ENCODE results near the gene TLCD3B. TPM values are rescaled to one million over a fixed set of nuclear protein-coding genes. Genes with fewer than 3 reads are reported as not detected.

TLCD3B gene
- total and polyA plus RNA-seq, 9 of the 15 experiments (the other 6 are each of a cell fraction or from before 2014, with no cell fraction given) = 0.10 to 0.52 (median 0.23) TPM; not detected in 4

DNA sequence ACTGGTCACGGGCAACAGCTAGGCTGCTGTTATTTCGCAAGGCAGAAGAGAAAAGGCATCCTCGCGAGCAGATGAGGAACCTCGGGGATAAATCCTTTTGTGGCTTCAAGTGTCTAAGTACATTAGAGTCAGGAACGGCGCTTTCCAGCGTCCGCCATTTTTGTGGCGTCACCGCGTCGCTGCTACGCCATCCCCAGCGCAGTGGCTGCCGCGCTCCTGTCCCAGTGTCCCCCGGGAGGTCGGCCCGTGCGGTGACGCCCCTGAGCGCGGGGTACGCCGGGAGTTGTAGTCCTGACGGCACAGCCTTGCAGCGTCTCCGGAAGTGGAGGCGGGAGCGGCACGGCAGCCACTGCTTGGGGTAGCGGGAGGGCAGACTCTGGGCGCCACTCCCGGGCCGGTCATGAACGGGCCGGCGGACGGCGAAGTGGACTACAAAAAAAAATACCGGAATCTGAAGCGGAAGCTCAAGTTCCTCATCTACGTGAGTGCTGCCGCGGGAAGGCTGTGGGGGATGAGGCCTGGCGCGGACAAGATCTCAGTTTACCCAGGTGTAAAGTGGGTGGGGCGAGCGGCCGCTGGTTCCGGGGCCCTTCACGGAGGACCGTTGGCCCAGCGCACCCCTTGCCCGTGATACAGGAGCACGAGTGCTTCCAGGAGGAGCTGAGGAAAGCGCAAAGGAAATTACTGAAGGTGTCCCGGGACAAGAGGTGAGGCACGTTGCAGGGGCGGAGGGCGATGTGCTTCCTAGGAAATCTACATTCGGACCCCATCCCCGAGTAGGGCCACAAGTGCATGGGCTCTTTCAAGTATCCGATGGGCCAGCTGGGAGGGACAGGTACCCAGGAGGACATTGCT is 34.9 kb downstream of the TLCD3B start, which contains the start of gene INO80E (continued):
- TF ChIP-seq FOXO4 (CRISPR knock-in tag; IDR thresholded peaks at IDR 0.05) (no peak), MAFK (IDR thresholded peaks at IDR 0.05; ENCODE audit: low read length) (0 out of 2 replicates have a peak, but pooled peaks have one; percentile 19), ZNF780A (CRISPR knock-in tag; IDR thresholded peaks at IDR 0.05) (no peak), ZBTB9 (CRISPR knock-in tag; IDR thresholded peaks at IDR 0.05) (no peak), LCOR (CRISPR knock-in tag; IDR thresholded peaks at IDR 0.05) (no peak), XRCC5 (IDR thresholded peaks at IDR 0.05; ENCODE audit: low read depth, low read length) (no peak), RB1 (IDR thresholded peaks at IDR 0.05; ENCODE audit: low read depth) (peak; percentile 79; the same call in 1 of the 2 replicates), HDAC1 (IDR thresholded peaks at IDR 0.05) (0 out of 4 replicates have a peak, but pooled peaks of 1 of the 2 experiments have one; percentile 4), ESRRA (IDR thresholded peaks at IDR 0.05; ENCODE audit: borderline replicate concordance, low read depth) (peak; percentile 70; the same call in 1 of the 2 replicates), POLR2AphosphoS2 (IDR thresholded peaks at IDR 0.05; ENCODE audit: low read length) (no peak), SLC30A9 (CRISPR knock-in tag; IDR thresholded peaks at IDR 0.05) (no peak), TRIM28 (IDR thresholded peaks at IDR 0.05) (no peak), EWSR1 (IDR thresholded peaks at IDR 0.05; ENCODE audit: borderline replicate concordance, low read depth, partially characterized antibody) (no peak)
- TF ChIP-seq, protein P1, sequence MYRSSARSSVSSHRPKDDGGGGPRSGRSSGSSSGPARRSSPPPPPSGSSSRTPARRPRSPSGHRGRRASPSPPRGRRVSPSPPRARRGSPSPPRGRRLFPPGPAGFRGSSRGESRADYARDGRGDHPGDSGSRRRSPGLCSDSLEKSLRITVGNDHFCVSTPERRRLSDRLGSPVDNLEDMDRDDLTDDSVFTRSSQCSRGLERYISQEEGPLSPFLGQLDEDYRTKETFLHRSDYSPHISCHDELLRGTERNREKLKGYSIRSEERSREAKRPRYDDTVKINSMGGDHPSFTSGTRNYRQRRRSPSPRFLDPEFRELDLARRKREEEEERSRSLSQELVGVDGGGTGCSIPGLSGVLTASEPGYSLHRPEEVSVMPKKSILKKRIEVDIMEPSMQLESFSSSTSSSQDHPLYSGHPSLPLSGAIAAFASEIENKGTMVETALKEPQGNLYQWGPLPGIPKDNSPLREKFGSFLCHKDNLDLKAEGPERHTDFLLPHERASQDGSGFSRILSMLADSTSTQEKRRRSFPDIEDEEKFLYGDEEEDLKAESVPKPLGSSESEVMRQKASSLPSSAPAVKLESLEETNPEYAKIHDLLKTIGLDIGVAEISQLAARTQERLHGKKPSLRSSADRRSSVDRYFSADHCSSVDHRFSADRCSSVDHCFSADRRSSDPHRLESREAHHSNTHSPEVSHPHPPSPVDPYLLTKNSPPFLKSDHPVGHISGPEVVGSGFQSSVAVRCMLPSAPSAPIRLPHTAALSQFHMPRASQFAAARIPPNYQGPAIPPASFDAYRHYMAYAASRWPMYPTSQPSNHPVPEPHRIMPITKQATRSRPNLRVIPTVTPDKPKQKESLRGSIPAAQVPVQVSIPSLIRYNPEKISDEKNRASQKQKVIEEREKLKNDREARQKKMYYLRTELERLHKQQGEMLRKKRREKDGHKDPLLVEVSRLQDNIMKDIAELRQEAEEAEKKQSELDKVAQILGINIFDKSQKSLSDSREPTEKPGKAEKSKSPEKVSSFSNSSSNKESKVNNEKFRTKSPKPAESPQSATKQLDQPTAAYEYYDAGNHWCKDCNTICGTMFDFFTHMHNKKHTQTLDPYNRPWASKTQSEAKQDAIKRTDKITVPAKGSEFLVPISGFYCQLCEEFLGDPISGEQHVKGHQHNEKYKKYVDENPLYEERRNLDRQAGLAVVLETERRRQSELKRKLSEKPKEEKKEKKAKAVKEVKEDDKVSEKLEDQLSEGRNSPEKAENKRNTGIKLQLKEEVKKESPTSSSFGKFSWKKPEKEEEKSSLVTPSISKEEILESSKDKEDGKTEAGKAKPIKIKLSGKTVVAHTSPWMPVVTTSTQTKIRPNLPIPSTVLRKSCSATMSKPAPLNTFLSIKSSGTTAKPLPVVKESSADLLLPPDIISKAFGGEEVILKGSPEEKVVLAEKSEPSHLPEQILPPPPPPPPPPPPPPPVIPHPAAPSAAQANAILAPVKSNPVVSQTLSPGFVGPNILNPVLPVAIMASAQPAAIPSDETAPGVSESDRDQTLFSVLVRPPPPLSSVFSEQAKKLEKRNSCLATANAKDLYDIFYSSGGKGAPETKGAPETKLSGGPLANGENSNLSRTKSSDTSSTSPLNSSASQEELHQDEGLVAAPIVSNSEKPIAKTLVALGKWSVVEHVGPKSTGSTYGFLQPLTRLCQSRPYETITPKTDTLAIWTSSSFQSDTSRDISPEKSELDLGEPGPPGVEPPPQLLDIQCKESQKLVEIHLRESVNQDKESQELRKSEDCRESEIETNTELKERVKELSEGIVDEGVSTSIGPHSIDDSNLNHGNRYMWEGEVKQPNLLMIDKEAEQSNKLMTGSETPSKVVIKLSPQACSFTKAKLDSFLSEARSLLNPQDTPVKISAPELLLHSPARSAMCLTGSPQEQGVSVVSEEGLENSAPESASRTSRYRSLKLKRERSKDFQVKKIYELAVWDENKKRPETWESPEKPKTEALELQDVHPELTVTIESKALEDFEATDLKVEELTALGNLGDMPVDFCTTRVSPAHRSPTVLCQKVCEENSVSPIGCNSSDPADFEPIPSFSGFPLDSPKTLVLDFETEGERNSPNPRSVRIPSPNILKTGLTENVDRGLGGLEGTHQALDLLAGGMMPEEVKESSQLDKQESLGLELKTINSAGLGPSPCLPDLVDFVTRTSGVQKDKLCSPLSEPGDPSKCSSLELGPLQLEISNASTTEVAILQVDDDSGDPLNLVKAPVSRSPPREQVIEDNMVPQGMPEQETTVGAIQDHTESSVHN (IDR thresholded peaks at IDR 0.05; ENCODE audit: borderline replicate concordance in 1 of 2, low read depth in 1 of 2) = no peak
- TF ChIP-seq, protein P2, sequence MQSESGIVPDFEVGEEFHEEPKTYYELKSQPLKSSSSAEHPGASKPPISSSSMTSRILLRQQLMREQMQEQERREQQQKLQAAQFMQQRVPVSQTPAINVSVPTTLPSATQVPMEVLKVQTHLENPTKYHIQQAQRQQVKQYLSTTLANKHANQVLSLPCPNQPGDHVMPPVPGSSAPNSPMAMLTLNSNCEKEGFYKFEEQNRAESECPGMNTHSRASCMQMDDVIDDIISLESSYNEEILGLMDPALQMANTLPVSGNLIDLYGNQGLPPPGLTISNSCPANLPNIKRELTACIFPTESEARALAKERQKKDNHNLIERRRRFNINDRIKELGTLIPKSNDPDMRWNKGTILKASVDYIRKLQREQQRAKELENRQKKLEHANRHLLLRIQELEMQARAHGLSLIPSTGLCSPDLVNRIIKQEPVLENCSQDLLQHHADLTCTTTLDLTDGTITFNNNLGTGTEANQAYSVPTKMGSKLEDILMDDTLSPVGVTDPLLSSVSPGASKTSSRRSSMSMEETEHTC (IDR thresholded peaks at IDR 0.05) = no peak

All from K562 (cell line).